ENCODE results near the gene MRPL33.
A peak's percentile ranks its signal among the peaks of the same experiment; 100 is the strongest.
"Not testable (repeated sequence)": the region's sequence is repeated elsewhere in the genome, so short reads cannot be mapped to it uniquely, and the experiment has no call there.

The MRPL33 gene

DNA sequence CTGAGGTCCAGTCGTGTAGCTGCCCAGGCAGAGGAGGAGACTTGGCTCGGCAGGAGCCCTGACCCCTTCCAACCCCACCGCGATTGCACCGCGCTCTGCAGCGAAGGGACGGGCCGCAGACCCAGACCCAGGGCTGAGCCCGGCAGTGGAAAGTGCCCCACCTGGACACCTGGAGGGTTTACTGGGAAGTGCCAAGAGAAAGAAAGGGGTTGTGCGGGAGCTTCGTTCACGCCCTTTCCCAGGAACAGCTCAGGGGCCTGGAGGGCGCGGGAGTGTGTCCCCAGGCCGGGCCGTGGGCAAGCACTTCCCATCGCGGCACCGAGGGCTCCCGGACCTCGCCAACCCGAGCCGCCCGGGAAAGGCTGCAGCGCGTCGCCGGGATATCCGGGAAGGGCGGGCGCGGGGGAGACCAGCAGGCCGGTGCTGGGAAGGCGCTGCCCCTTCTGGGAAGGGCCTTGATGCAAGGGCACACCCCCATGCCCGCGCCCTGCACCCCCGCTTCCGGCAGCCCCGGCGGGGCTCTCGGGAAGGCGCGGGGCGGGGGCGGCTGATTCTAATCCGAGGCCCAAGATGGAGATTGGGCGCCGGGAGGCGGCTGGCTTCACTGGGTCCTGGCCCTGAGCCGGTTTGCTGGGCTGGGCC is 36.1 kb upstream of the MRPL33 start:
- Mint-ChIP-seq H3K4me3 (peak overlapping the region; percentile 65 to 77), H3K27me3 (peaks cover 27 to 33% of the 10 kb centered on the region in 2 donors), H3K9me3 (peaks cover 0 to 4% of the 10 kb centered on the region in 2 donors), H3K4me1 (peaks cover 9 to 13% of the 10 kb centered on the region in 2 donors), H3K36me3 (no peaks in the 10 kb centered on the region), H3K27ac (no peak overlapping the region)
- DNase-seq (no peak), ATAC-seq (replicated peaks) (peak; percentile 76 to 77)

DNA sequence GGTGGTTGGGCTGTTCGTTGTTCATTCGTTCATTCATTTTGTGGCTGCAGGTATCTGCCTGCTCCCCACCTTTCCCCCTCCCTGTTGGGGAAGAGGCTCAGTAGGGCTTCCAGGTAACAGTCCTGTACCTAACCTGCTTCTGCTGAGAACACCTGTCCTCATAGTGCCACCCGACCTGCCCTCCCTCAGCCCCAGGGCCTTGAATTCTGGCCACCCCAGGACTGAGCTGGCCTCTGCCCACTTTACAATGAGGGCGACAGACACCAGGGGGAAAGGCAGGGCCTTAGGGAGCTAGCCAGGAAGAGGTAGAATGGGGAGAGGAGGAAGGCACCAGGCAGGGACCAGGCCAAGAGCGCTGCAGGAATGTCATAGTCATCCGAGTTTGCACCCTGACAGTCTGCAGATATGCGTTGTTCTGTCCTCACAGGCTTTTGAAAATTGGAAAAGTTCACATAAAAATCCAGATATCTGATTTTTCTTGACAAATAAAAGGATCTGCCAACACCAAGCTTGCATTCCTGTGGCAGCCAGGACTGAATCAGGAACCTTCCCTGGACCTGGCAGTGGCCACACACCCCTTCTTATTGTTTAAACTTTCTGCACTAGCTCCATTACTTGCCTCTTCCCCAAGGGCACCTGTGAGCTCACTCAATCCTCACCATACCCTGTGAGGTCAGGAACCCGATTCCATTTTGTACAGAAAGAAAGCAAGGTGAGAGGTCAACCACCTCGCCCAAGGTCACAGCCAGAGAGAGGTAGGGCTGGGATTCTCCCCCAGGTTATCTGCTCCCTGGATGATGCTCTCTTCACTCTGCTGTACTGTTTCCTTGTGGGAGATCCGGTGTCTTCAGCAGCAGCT is 35.3 kb upstream of the MRPL33 start:
- Mint-ChIP-seq H3K9me3 (peaks cover 1 to 7% of the 10 kb centered on the region in 2 donors), H3K4me3 (peak overlapping the region; percentile 29 to 77), H3K4me1 (peaks cover 7 to 9% of the 10 kb centered on the region in 2 donors), H3K27ac (no peak overlapping the region), H3K36me3 (no peaks in the 10 kb centered on the region), H3K27me3 (peaks cover 27 to 33% of the 10 kb centered on the region in 2 donors)
- ATAC-seq (replicated peaks) (peak in 1 of 2 donors; percentile 8), DNase-seq (no peak)

DNA sequence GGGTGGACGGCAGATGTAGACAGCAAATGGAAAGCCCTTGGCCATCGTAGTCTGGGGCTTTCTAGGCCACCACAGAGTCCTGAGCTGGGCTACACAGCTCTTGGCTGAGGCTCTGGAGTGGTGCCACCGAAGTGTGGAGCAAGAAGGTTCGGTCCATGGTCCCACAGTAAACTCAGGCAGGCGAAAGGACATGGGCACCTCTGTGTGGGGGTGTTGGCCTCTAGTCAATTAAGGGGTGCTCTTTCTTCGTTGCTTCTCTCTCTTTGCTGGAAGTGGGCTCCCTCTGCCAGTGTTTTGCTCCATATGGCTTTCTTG is 34.7 kb upstream of the MRPL33 start:
- H3K27me3 Mint-ChIP-seq = peaks cover 27 to 33% of the 10 kb centered on the region in 2 donors

DNA sequence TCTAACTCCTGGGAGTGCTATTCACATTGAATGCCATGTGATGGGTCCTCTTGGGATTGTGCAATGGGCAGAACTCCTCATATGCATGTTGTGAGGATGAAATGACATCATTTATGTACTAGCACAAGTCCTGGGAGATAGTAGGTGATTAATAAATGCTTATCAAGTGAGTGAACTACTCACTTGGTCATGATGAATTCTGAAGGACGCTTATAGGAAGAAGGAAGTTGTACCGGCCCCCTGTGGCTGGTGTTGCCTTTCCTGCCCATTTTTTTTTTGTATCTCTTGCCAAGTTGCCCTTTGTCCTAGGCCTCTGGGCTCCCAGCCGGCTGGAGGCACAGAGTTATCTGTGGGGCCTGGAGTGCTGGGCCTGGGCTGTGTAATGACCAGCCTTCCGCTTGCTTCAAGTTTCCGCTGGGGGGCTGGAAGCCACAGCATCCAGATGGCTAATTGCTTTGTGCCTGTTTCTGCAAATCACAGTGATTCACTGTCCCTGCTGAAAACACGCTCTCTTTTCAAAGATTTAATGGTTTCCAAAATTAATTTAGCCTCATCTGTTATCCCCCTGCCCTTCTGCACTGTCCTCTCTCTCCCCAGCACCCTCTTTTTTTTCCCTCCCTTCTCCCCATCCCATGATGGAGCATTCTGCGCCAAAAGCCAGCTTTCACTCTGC is 33.7 kb upstream of the MRPL33 start:
- no peaks in the 10 kb centered on the region for H3K36me3 Mint-ChIP-seq

More for the DNA sequence above, 34.7 kb upstream of the MRPL33 start:
- Mint-ChIP-seq H3K4me3 (no peak overlapping the region), H3K36me3 (no peaks in the 10 kb centered on the region), H3K27ac (no peak overlapping the region), H3K4me1 (peaks cover 7 to 11% of the 10 kb centered on the region in 2 donors), H3K9me3 (peaks cover 1 to 8% of the 10 kb centered on the region in 2 donors)
- ATAC-seq (replicated peaks) (no peak), DNase-seq (no peak)

DNA sequence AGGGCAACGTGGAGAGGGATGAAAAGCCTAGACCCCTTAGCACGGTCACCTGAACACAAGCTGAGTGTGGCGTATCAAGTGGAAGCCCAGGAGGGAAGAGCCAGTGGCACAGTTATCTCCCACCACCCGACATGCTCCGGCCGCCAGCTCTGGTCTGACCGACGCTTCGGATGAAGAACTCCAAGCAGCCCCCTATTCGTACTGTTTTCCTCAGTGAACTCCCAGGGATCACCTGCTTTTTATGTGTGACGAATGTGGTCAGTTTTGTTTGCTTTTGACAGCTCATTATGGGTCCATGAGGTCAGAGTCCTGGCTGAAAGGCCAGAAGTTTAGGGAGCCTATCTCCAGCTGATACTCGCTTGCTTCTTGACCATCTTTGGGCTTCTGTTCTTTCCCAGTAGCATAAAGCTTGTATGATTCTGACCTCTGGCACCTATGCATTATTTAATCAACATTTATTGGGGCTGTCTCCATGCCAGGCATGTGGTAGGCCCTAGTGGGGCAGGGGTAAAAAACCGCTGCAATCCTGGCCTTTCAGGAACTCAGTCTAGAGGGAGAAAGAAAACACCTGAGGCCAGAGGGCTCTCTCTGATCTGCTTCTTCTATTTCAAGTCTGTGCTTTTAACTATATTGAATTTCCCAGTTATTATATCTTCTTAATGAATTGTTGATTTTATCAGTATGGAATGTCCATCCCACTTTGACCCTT is 33.0 kb upstream of the MRPL33 start:
- H3K36me3 Mint-ChIP-seq = no peaks in the 10 kb centered on the region
- DNase-seq (no peak), ATAC-seq (replicated peaks) (no peak)
- no peak overlapping the region for H3K4me3 Mint-ChIP-seq
- peaks cover 1 to 8% of the 10 kb centered on the region in 2 donors for H3K9me3 Mint-ChIP-seq
- no peak overlapping the region for H3K27ac Mint-ChIP-seq
- peaks cover 27 to 33% of the 10 kb centered on the region in 2 donors for H3K27me3 Mint-ChIP-seq
- peaks cover 9 to 11% of the 10 kb centered on the region in 2 donors for H3K4me1 Mint-ChIP-seq

More for the DNA sequence above, 33.7 kb upstream of the MRPL33 start:
- Mint-ChIP-seq H3K4me3 (no peak overlapping the region), H3K9me3 (peaks cover 1 to 8% of the 10 kb centered on the region in 2 donors), H3K27me3 (peaks cover 27 to 33% of the 10 kb centered on the region in 2 donors), H3K27ac (no peak overlapping the region), H3K4me1 (peaks cover 9 to 11% of the 10 kb centered on the region in 2 donors)
- ATAC-seq (replicated peaks) = no peak
- DNase-seq = no peak

DNA sequence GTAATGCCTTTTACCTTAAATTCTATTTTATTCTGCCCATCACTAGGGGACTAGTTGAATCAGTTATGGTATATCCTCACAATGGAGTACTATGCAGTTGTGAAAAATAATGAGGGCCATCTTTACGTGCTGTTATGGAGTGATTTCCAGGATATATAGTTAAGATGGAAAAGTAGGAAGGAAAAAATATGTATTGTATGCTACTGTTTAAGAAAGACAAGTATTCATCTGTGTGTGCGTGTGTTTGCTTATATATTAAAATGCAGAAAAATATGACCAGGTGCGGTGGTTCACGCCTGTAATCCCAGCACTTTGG is 32.5 kb upstream of the MRPL33 start:
- no peak overlapping the region for H3K4me3 Mint-ChIP-seq
- H3K27ac Mint-ChIP-seq = no peak overlapping the region
- ATAC-seq (replicated peaks) = no peak
- peaks cover 9 to 11% of the 10 kb centered on the region in 2 donors for H3K4me1 Mint-ChIP-seq
- no peak for DNase-seq
- H3K36me3 Mint-ChIP-seq = no peaks in the 10 kb centered on the region
- H3K9me3 Mint-ChIP-seq = peaks cover 1 to 8% of the 10 kb centered on the region in 2 donors
- H3K27me3 Mint-ChIP-seq = peaks cover 27 to 32% of the 10 kb centered on the region in 2 donors

DNA sequence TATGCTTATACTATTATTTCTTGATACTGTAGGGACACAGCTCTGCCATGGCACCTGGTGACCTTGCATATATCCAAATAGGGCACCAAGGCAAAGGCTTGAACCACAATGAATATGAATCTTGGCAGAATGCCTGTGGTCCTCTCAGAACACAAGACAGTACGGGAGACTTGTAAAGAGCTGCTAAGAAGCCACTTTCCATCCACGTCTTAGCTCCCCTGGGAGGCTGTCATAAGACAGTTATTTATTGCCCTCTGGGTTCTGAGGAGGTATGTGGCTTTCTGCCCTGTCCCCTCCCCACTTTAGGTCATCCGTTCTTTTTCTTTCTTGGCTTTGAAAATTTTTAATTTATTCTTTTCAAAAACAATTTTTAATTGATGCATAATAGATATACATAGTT is 29.8 kb upstream of the MRPL33 start:
- Mint-ChIP-seq H3K27me3 (peaks cover 16 to 22% of the 10 kb centered on the region in 2 donors), H3K36me3 (no peaks in the 10 kb centered on the region), H3K27ac (no peak overlapping the region), H3K9me3 (peaks cover 3% of the 10 kb centered on the region in 2 donors), H3K4me1 (peaks cover 2 to 5% of the 10 kb centered on the region in 2 donors), H3K4me3 (no peak overlapping the region)
- no peak for DNase-seq
- ATAC-seq (replicated peaks) = peak; percentile 67 to 72

DNA sequence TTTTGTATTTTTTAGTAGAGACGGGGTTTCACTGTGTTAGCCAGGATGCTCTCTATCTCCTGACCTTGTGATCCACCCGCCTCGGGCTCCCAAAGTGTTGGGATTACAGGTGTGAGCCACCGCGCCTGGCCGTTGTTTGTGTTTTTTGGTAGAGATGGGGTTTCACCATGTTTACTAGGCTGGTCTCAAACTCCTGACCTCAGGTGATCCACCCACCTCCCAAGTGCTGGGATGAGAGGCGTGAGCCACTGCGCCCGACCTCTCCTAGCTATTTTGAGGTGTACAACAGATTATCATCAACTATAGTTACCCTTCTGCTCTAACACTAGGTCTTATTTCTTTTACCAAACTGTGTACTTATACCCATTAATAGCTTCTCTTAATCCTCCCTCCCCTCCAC is 28.9 kb upstream of the MRPL33 start:
- no peak for DNase-seq
- Mint-ChIP-seq H3K9me3 (peaks cover 3% of the 10 kb centered on the region in 2 donors), H3K4me3 (no peak overlapping the region), H3K27me3 (peaks cover 9 to 16% of the 10 kb centered on the region in 2 donors), H3K4me1 (peaks cover 2 to 5% of the 10 kb centered on the region in 2 donors), H3K36me3 (no peaks in the 10 kb centered on the region), H3K27ac (no peak overlapping the region)
- no peak for ATAC-seq (replicated peaks)

DNA sequence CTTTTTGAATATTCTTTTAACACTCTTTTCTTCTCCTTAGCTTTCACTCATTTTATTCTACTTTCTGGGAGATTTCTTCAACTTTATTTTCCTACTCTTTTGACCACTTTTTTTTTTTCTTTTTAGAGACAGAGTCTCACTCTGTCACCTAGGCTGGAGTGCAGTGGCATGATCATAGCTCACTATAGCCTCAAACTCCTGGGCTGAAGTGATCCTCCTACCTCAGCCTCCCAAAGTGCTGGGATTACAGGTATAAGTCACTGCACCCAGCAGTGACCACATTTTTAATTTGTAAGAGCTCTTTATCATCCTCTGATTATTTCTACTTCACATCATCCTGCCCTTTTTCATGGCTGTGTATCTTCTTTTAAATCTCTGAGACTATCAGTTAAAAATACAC is 26.0 kb upstream of the MRPL33 start:
- H3K36me3 Mint-ChIP-seq; H3K4me1 Mint-ChIP-seq; H3K27ac Mint-ChIP-seq; H3K4me3 Mint-ChIP-seq; DNase-seq; ATAC-seq (replicated peaks): not testable (repeated sequence)
- Mint-ChIP-seq H3K27me3 (peaks cover 12 to 17% of the 10 kb centered on the region in 2 donors), H3K9me3 (peaks cover 11 to 12% of the 10 kb centered on the region in 2 donors)

DNA sequence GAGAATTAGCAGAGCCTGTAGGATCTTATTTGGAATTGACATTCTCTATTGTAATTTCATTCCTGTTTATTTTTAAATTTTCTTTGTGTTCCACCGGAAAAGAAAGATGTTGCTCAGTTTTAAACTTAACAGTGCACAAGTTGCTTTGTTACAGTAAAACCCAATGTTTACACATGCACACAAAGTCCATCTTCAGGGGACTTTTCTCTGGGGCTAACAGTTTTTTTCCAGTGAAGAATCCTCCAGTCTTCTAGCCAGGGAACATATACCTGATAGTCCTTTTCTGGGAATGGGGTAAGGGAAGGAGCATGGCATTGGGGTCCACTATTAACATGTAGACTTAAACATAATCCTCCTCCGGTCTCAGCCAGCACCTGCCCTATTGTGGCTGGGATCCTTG is 25.2 kb upstream of the MRPL33 start:
- peaks cover 15 to 17% of the 10 kb centered on the region in 2 donors for H3K27me3 Mint-ChIP-seq

DNA sequence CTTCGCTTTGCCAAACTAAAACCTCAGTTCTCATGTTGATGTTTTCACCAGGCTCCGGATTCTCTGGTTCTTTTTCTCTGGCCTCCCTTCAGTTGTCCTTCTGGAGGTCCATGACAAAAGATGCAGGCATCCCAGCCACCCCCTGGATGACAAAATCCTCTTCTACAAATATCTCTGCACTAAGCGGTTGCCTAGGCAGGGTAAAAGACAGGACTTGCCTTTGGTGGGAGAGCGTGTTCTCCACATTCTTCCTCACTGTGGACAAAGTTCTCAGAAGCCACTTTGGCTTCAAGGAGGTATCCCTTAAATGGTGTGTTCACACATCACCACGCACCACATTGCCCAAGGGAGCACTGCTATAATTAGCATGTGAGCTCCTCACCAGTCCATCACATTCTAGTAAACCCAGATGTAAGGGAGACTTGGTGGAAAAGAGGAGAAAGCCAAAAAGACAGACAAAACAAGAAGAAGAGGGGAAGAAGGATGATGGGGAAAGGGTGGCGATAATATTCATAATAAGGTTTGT is 23.6 kb upstream of the MRPL33 start:
- no peak for ATAC-seq (replicated peaks)
- peaks cover 17 to 31% of the 10 kb centered on the region in 2 donors for H3K27me3 Mint-ChIP-seq

More for the DNA sequence above, 25.2 kb upstream of the MRPL33 start:
- H3K27ac Mint-ChIP-seq = no peak overlapping the region
- no peak for ATAC-seq (replicated peaks)
- H3K36me3 Mint-ChIP-seq = peaks cover 0 to 3% of the 10 kb centered on the region in 2 donors
- H3K4me1 Mint-ChIP-seq = peaks cover 2% of the 10 kb centered on the region in 2 donors
- H3K4me3 Mint-ChIP-seq = no peak overlapping the region
- H3K9me3 Mint-ChIP-seq = peaks cover 9% of the 10 kb centered on the region in 2 donors
- DNase-seq = no peak

DNA sequence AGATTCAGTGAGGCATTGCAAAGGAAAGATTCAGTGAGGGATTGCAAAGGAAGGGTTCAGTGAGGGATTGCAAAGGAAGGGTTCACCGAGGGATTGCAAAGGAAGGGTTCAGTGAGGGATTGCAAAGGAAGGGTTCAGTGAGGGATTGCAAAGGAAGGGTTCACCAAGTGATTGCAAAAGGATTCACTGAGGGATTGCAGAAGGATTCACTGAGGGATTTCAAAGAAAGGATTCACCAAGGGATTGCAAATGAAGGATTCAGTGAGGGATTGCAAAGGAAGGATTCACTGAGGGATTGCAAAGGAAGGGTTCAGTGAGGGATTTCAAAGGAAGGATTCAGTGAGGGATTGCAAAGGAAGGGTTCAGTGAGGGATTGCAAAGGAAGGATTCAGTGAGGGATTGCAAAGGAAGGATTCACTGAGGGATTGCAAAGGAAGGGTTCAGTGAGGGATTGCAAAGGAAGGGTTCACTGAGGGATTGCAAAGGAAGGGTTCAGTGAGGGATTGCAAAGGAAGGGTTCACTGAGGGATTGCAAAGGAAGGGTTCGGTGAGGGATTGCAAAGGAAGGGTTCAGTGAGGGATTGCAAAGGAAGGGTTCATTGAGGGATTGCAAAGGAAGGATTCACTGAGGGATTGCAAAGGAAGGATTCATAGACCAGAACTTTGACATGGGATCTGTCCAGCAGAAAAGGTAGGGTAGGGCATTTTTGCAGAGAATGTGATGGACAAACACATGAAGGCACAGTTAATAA is 22.5 kb upstream of the MRPL33 start:
- not testable (repeated sequence) for DNase-seq, H3K36me3 Mint-ChIP-seq, H3K4me3 Mint-ChIP-seq

More for the DNA sequence above, 23.6 kb upstream of the MRPL33 start:
- no peak for DNase-seq
- Mint-ChIP-seq H3K9me3 (peaks cover 9% of the 10 kb centered on the region in 2 donors), H3K27ac (no peak overlapping the region), H3K4me3 (no peak overlapping the region), H3K36me3 (peaks cover 0 to 3% of the 10 kb centered on the region in 2 donors), H3K4me1 (no peaks in the 10 kb centered on the region)

DNA sequence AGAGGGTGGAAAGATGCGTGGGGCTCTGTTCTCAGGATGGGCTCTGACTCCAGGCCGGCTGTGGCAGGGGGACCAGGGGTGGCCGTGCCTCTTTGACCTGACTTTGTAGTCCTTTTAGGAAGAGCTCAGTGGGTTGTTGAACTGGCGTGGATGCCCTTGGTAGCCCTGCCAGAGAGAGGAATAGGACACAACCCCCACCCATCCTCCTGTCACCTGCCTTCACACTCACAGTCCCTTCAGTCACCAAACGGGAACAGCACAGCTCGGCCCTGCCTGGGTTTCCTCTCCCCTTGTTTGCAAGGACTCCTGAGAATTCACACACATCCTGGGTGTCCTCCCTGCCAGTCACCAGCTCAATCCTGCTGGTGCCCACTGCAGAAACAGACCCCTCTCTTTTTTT is 20.1 kb upstream of the MRPL33 start:
- Mint-ChIP-seq H3K27me3 (peaks cover 15 to 38% of the 10 kb centered on the region in 2 donors), H3K4me3 (no peak overlapping the region), H3K9me3 (peaks cover 8 to 9% of the 10 kb centered on the region in 2 donors), H3K36me3 (peaks cover 0 to 3% of the 10 kb centered on the region in 2 donors), H3K27ac (no peak overlapping the region), H3K4me1 (peaks cover 0 to 10% of the 10 kb centered on the region in 2 donors)
- ATAC-seq (replicated peaks) (no peak), DNase-seq (no peak)

More for the DNA sequence above, 22.5 kb upstream of the MRPL33 start:
- H3K27ac Mint-ChIP-seq; H3K4me1 Mint-ChIP-seq; ATAC-seq (replicated peaks); H3K9me3 Mint-ChIP-seq: not testable (repeated sequence)
- H3K27me3 Mint-ChIP-seq = peaks cover 23 to 38% of the 10 kb centered on the region in 2 donors
